ENCODE data around the gene GRID1.

Gene GRID1

DNA sequence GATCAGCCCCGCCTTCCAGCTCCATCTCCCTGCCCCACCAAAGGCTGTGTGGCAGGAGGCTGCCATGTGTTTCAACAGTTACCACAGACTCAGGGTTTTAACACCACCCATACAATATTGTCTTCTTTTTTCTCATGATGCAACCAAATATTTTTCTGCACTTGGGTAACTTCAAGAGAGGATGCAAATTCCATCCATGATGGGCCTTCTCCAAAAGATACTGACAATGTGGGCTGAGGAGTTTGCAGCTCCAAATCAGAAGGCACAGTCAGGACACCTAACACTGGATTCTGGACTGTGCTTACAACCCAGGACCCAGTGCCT lies 347.9 kb downstream of the GRID1 start:
- H3K27ac ChIP-seq: no peak overlapping the region
- TF ChIP-seq, protein P1, sequence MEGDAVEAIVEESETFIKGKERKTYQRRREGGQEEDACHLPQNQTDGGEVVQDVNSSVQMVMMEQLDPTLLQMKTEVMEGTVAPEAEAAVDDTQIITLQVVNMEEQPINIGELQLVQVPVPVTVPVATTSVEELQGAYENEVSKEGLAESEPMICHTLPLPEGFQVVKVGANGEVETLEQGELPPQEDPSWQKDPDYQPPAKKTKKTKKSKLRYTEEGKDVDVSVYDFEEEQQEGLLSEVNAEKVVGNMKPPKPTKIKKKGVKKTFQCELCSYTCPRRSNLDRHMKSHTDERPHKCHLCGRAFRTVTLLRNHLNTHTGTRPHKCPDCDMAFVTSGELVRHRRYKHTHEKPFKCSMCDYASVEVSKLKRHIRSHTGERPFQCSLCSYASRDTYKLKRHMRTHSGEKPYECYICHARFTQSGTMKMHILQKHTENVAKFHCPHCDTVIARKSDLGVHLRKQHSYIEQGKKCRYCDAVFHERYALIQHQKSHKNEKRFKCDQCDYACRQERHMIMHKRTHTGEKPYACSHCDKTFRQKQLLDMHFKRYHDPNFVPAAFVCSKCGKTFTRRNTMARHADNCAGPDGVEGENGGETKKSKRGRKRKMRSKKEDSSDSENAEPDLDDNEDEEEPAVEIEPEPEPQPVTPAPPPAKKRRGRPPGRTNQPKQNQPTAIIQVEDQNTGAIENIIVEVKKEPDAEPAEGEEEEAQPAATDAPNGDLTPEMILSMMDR (IDR thresholded peaks at IDR 0.05): no peak
- TF ChIP-seq ZFX (IDR thresholded peaks at IDR 0.05; ENCODE audit: borderline replicate concordance): no peak

DNA sequence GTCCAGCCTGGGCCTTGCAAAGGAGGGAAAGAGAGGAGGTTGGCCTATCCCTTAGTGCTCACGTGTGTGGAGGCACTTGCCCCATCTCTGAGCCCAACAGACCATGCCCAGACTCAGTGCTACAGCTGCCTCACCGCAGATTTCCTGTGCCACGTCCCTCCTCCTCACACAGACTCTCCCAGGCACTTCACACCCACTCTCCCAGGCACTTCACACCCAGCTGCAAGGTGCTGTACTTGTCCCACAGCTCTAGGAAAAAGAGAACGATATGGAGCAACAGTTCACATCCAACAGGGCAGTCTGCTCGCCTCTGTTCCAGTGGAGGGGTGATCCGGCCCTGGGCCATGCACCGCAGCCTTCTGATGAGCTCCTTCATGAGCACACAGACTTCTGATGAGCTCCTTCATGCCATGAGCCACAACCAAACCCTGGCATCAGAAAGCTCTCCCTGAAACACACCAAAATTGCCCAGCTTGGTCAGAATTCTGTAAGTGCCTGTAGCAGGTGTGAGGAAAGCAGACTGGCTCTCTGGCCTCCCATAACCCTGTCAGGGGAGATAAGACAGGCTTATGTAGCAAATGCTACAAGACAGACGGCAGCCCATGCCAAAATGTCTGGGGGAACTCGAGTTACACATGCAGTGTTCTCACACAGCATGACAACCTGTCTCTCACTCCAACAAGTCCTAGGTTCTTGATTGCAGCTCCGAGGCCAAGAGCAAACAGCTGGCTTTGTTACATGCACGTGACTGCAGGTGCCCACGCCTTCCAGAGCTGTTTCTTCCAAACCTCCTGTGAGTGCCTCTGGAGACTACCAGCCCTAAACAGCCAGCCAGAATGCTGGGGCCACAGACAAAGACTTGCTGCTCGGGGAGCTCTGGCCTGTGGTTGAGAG lies 348.5 kb downstream of the GRID1 start:
- H3K27ac ChIP-seq: no peak overlapping the region
- TF ChIP-seq, protein P1 (IDR thresholded peaks at IDR 0.05): no peak
- TF ChIP-seq ZFX (IDR thresholded peaks at IDR 0.05; ENCODE audit: borderline replicate concordance): no peak

DNA sequence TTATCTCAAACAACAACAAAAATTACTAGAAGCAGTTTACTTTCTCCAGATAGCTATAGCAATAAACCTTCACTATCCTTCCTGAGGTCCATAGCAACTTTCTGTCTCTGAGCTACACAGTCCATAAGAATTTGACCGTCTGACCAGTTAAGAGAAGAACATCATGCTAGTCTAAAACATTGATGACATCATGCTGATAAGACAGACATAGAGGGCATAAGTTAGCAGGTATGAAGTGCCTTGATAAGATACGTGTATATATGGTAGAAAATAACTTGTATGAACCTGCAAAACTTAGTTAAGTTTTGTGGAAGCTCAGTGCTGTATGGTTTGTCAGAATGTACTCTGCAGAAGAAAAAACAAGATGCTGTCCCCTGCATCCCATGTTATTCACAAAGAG lies 353.0 kb downstream of the GRID1 start:
- no peak for TF ChIP-seq ZFX (IDR thresholded peaks at IDR 0.05; ENCODE audit: borderline replicate concordance)
- no peak overlapping the region for H3K27ac ChIP-seq

DNA sequence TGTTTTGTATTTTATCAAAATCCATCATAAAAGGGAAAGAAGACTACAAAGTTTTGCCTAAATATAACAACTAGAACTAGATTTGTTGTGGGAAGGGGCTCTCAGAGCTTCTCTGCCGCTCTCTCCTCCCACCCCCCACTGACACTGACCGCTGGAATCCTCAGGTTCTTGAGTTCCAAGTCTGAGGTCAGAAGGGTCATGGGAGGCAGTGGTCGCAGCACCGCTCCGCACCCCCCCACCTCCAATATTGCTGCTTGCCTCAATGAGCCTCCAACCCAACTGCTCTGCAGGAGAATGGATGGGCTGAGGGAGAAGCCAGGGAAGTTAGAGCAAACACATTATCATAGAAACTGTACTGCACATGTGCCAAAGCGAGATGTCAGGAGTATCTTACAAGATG lies 359.4 kb downstream of the GRID1 start:
- TF ChIP-seq ZFX (IDR thresholded peaks at IDR 0.05; ENCODE audit: borderline replicate concordance): no peak
- TF ChIP-seq, protein P1 (IDR thresholded peaks at IDR 0.05): no peak
- no peak overlapping the region for H3K27ac ChIP-seq

DNA sequence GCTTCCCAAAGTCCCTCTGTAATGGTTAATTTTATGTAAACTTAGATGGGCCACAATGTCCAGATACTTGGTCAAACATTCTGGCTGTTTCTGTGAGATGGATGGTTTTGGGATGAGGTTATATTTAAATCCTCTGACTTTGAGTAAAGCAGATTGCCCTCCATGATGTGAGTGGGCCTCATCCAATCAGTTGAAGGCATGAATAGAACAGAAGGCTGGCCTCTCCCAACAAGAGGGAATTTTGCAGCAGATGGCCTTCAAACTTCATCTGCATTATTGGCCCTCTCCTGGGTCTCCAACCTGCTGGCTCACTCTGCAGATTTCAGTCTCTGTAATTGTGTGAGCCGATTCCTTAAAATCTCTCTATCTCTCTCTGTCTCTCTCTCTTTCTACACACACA lies 362.3 kb downstream of the GRID1 start:
- no peak for TF ChIP-seq ZFX (IDR thresholded peaks at IDR 0.05; ENCODE audit: borderline replicate concordance)
- TF ChIP-seq, protein P1 (IDR thresholded peaks at IDR 0.05): no peak

DNA sequence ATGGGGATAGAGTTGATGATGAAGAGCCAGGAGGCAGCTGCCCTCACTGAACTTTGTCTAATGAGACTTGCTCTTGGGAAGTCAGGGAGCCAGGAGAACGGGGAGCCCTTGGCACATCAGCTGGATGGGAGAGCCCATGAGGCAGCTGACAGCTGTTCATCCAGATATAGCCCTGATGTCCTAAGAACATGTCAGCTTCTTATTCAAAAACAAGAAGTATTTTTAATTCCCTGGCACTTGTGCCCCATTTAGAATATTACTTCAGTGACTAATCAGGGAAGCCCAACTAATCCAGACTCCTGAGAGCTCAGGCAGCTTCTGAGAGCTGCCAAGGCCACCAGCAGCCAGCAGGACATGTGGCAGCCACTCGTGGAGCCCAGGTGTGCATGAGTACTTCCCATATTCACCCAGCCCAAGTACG lies 363.4 kb downstream of the GRID1 start:
- no peak for TF ChIP-seq ZFX (IDR thresholded peaks at IDR 0.05; ENCODE audit: borderline replicate concordance)
- TF ChIP-seq, protein P1 (IDR thresholded peaks at IDR 0.05): no peak
- no peak overlapping the region for H3K27ac ChIP-seq

More for the DNA sequence above, 362.3 kb downstream of the GRID1 start:
- no peak overlapping the region for H3K27ac ChIP-seq

DNA sequence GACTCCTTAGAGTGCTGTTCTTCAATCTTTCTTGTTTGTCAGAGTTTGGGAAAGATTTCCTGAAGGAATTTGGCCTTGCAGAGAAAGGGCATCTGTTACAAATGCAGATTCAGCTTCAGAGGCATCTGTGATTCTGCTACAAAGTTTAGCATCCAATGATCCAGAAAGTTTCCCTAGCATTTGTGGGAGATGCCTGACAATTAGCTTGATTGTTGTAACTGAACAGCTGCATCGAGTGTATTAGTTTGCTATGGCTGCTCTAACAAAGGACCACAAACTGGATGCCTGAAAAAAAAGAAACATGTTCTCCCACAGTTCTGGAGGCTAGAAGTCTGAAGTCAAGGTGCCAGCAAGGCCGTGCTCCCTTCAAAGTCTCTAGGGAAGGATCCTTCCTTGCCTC lies 365.1 kb downstream of the GRID1 start:
- no peak overlapping the region for H3K27ac ChIP-seq
- TF ChIP-seq, protein P1 (IDR thresholded peaks at IDR 0.05): no peak
- no peak for TF ChIP-seq ZFX (IDR thresholded peaks at IDR 0.05; ENCODE audit: borderline replicate concordance)

Measured in 22Rv1 (cell line).